Fibroblast of the aortic adventitia (primary cell): ENCODE results near the gene ACAP1. TPM values are rescaled to one million over a fixed set of nuclear protein-coding genes. Genes with fewer than 3 reads are reported as not detected.
A peak's percentile ranks its signal among the peaks of the same experiment; 100 is the strongest.

ENCODE experiments used
- DNase-seq: peaks from one replicate; pipeline ENCODE4 v3.0.0-alpha.2; 2010; ENCODE audit warnings: low read depth
- H3K4me3 ChIP-seq: 2 replicates; pipeline ENCODE4 v1.5.1; 2011; ENCODE audit warnings: low read depth, mild to moderate bottlenecking, control low read depth, low read length, moderate library complexity
- CTCF ChIP-seq: IDR thresholded peaks from 2 replicates; pipeline ENCODE4 v1.5.1; 2011; ENCODE audit warnings: mild to moderate bottlenecking, low read length, control low read depth, inconsistent platforms; ENCODE audit not compliant: insufficient read depth
- total RNA-seq: library from RNA; depleted of rRNA; stranded (reverse); fragments of >200 nt; gene quantifications from 2 replicates; pipeline ENCODE4 v1.2.3, GENCODE V29; 2012; ENCODE audit warnings: low replicate concordance

The ACAP1 gene
- total RNA-seq, 1 donor, result 0.72 TPM

GRCh38 chr17:7340179-7340578 is 3.9 kb downstream of the ACAP1 start:
- TF ChIP-seq CTCF, result no peak
- DNase-seq, result no peak
- no peak overlapping the region for H3K4me3 ChIP-seq

- TF ChIP-seq CTCF, result no peak
- no peak overlapping the region for H3K4me3 ChIP-seq
- no peak for DNase-seq
Measured at GRCh38 chr17:7341842-7342241, 5.5 kb downstream of the ACAP1 start.

GRCh38 chr17:7343250-7343649 is 6.9 kb downstream of the ACAP1 start:
- H3K4me3 ChIP-seq, result no peak overlapping the region
- TF ChIP-seq CTCF, result no peak
- no peak for DNase-seq

GRCh38 chr17:7346761-7347614 is 10.7 kb downstream of the ACAP1 start:
- no peak for TF ChIP-seq CTCF
- no peak for DNase-seq
- H3K4me3 ChIP-seq, result no peak overlapping the region

GRCh38 chr17:7347630-7348477 is 11.5 kb downstream of the ACAP1 start:
- H3K4me3 ChIP-seq, result no peak overlapping the region
- DNase-seq, result no peak
- no peak for TF ChIP-seq CTCF

- no peak for TF ChIP-seq CTCF
- no peak overlapping the region for H3K4me3 ChIP-seq
- peak; percentile 70 for DNase-seq
Measured at GRCh38 chr17:7348478-7349242, 12.3 kb downstream of the ACAP1 start.
